ENCODE results near the gene SLC2A14.
"Not testable (repeated sequence)": the region's sequence is repeated elsewhere in the genome, so short reads cannot be mapped to it uniquely, and the experiment has no call there.

The SLC2A14 gene

DNA sequence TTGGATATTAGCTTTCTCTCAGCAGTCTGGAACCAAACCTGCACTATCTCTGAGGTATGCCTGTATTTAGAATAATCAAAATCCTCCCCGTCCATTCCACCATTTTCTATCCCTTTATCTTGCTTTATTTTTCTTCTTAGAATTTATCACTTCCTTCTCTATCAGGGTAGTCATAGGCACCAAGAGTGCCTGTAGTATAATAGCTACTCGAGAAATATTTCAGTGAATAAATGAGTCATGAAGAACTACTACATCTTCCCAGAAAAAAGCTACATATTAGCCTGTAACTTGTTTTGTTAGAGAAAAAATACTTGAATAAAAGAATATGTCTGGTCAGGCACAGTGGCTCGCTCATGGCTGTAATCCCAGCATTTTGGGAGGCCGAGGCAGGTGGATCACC lies 4.3 kb downstream of the SLC2A14 start:
- no peak for DNase-seq

DNA sequence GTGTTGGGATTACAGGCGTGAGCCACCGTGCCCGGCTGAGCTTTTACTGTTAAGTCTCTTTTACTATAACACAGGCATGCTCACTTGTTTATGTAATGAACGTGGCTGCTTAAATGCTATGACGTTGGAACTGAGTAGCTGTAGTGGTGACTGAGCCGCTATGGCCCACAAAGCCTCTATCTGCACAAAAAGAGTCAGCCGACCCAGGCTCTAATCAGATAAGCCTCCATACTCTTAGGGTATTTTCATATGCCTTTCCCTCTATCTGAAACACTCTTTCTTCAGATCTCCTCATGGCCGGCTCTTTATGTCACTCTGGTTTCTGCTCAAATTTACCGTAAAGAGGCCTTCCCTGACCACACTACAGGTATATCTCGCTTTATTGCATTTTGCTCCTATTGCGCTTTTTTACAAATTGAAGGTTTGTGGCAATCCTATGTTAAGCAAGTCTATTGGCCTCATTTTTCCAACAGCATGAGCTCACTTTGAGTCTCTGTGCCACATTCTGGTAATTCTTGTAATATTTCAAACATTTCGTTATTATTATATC lies 8.0 kb downstream of the SLC2A14 start:
- DNase-seq: no peak

DNA sequence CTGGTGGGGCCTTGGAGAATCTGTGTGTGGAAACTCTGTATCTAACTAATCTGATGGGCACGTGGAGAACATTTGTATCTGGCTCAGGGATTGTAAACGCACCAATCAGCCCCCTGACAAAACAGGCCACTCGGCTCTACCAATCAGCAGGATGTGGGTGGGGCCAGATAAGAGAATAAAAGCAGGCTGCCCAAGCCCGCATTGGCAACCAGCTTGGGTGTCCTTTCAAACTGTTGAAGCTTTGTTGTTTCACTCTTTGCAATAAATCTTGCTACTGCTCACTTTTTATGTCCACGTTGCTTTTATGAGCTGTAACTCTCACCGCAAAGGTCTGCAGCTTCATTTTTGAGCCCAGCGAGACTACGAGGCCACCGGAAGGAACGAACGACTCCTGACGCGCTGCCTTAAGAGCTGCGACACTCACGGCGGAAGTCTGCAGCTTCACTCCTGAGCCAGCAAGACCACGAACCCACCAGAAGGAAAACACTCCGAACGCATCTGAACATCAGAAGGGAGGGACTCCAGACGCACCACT lies 9.8 kb downstream of the SLC2A14 start:
- not testable (repeated sequence) for DNase-seq

DNA sequence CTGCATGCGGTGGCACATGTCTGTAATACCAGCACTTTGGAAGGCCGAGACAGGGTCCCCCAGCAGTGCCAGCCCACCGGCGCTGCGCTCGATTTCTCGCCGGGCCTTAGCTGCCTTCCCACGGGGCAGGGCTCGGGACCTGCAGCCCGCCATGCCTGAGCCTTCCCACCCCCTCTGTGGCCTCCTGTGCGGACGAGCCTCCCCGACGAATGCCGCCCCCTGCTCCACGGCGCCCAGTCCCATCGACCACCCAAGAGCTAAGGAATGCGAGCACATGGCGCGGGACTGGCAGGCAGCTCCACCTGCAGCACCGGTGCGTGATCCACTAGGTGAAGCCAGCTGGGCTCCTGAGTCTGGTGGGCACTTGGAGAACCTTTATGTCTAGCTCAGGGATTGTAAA lies 10.4 kb downstream of the SLC2A14 start:
- not testable (repeated sequence) for DNase-seq

DNA sequence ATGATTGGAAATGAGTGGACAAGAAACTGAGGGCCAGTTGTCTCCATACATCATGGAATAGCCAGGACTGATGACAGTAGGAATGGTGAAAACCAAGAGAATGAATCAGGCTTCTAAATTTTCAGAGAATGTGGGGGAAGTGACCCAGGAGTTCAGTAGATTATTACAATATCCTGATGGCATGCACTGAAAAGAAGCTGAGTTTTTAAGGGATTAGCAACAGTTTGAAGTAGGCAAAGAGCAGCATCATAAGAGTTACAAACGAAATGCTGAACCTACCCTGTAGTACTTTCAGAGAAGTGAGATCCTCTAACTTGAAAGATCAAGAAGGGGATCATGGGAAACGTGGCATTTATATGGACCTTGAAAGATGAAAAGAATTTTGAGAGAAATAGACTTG lies 13.2 kb downstream of the SLC2A14 start:
- no peak for DNase-seq

GRCh38 chr12:7857971-7858370 lies 14.7 kb downstream of the SLC2A14 start:
- DNase-seq: no peak

- no peak for DNase-seq
Measured at GRCh38 chr12:7856516-7856915, 16.2 kb downstream of the SLC2A14 start.

GRCh38 chr12:7853557-7853956 lies 19.2 kb downstream of the SLC2A14 start:
- no peak for DNase-seq

DNA sequence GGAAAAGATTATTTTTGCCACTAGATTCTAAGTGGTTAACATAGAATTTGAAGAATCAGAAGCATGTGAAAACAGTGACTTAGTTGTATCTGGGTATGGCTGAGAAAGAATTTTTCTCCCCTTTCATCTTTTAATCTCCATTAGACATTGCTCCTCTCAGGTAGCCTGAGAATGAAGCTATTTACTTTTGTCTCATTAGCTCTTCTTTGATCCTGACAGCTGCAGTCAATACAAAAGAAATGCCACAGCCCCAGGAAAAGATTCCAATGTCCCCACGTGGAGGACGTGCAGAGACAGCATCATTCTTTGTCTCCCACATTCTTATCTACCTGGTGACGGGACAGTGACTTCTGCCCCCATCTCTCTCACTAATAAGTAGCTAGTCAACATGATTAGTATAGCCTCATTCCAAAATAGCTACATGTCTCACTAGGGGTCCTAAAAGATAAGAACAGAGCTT lies 21.1 kb downstream of the SLC2A14 start:
- not testable (repeated sequence) for DNase-seq

DNA sequence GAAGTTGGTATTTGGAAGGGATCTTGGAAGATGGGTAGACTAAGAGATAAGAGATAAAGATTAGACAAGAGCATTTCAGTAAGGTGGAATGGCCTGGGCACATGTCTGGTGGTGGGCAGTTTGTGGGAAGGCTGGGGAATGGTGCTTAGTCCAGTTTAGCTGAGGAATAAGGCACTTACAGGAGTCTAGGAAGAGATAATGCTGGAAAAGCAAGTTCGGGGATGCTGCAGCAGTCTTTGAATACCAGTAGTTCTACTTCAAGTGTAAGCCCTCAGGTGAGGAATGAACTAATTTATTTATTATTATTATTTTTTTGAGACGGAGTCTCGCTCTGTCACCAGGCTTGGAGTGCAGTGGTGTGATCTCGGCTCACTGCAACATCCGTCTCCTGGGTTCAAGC lies 22.6 kb downstream of the SLC2A14 start:
- not testable (repeated sequence) for DNase-seq

DNA sequence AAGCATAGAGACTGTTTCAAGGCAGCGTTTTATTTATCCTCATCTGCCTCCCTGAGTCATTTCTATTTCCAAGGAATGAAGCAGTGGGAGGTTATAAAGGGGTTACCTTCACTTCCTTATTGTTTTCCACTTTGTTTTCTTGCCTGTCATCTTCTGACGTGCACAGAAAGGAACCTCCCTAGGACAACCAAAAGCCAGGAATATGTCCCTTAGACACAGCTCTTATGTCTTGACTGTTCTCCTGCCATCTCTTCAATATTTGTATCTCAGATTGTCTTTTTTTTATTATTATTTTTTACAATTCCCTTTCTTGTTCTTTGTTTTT lies 24.7 kb downstream of the SLC2A14 start:
- DNase-seq: not testable (repeated sequence)

GRCh38 chr12:7847226-7848097 lies 25.3 kb downstream of the SLC2A14 start:
- DNase-seq: not testable (repeated sequence)

DNA sequence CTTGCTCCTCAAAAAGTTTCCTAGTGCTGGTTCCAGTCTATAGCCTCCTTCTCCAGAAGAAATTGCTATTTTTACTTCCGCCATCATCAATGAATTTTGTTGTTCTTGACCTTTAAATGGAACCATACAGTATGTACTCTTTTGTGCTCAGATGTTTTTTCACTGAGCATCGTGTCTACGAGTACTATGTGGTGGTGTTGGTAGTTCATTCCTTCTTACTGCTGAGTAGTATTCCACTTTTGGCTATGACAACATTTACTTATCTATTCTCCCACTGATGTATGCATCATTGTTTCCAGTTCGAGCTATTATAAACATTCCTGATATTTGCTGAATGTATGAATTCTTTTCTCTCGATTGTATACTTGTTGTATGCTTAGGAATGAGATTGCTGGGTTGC lies 28.6 kb downstream of the SLC2A14 start:
- DNase-seq: no peak

DNA sequence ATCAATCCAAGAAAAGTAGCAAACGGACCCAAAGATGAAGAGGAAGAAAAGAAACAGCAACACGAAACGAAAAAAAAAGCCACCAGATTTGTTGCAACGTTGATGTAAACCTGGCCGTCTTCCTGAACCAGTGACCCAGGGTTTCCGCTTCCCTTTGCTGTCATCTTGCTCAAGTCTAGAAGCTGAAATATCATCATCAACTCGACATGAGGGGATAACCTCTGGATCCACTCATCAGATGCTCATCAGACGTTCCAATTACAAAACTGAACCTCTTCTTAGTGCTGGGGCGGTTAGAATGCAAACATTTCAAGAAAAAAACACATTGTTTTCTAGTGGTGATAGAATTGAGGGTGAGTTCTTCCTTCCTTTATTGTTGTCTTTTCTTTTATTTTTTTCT lies 29.1 kb downstream of the SLC2A14 start:
- not testable (repeated sequence) for DNase-seq

- not testable (repeated sequence) for DNase-seq
Measured at GRCh38 chr12:7843149-7843548, 29.6 kb downstream of the SLC2A14 start.

GRCh38 chr12:7842444-7842843 lies 30.3 kb downstream of the SLC2A14 start:
- not testable (repeated sequence) for DNase-seq

GRCh38 chr12:7839848-7840247 lies 32.9 kb downstream of the SLC2A14 start:
- DNase-seq: not testable (repeated sequence)

DNA sequence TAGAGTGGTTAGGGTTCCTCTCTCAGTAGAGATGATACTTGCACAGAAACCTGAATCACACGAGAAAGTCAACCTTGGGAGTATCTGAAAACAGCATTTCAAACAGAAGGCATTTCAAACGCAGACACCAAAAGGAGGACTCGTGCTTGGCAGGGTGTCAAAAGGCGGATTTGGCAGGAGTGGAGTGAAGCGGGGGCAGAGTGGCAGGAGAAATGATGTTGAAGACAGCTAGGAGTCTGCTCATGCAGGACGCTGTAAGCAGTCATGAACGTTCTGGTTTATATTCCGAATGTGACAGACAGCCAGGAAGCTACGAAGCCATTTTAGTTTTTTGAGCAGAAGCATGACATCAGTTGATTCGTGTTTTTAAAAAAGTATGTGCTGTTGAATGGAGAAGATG lies 33.5 kb downstream of the SLC2A14 start:
- DNase-seq: not testable (repeated sequence)

GRCh38 chr12:7837366-7837765 lies 35.3 kb downstream of the SLC2A14 start:
- no peak for DNase-seq

- no peak for DNase-seq
Measured at GRCh38 chr12:7835766-7836165, 36.9 kb downstream of the SLC2A14 start.

GRCh38 chr12:7835116-7835515 lies 37.6 kb downstream of the SLC2A14 start:
- no peak for DNase-seq

- no peak for DNase-seq
Measured at GRCh38 chr12:7834701-7835100, 38.0 kb downstream of the SLC2A14 start.

DNA sequence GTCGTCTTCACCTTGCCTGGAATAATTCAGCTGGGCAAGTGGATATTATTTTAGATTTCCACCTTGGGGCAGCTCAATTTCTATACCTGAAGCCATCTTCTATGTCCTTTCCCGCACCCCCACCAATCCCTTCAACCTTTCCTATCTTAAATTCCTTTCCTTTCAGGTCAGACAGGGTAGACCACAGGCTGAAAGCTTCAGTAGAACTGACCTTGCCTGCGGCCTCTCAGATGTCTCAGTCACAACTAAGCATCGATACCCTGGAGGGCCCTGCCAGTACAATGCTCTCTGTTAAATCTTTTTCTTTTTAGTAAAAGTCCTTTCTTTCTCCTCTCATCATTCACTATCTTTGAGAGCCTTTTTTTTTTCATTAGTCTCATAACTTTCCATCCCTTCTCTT lies 38.9 kb downstream of the SLC2A14 start:
- no peak for DNase-seq

- DNase-seq: not testable (repeated sequence)
Measured at GRCh38 chr12:7833201-7833600, 39.5 kb downstream of the SLC2A14 start.

Measured in NCI-H2227 treated with DMSO at 0.1 percent for 48 hours (cell line).